A549 (cell line): ENCODE results near the gene RPL28. TPM values are rescaled to one million over a fixed set of nuclear protein-coding genes. Genes with fewer than 3 reads are reported as not detected.

Source experiments
- ATAC-seq, 2 experiments: fragments of 200-7000 bp in 1 of 2; fragments of >200 bp in 1 of 2; cut with Nextera tagmentation in 1 of 2; cut with Tn5 transposase in 1 of 2; 3 replicates each; pipeline versions ENCODE4 v1.8.0 to v1.9.1; 2018 to 2020; ENCODE audit warnings: mild to moderate bottlenecking in 1 of 2, moderate library complexity in 1 of 2
- CTCF ChIA-PET: fragments of 300-600 bp; sonication (Branson Sonifier 250); formaldehyde crosslinking; extraction: SDS; loops from one replicate; lab custom pipeline; 2021; ENCODE audit warnings: antibody characterized with exemption, inconsistent platforms; lab: Yijun Ruan, JAX
- POLR2A ChIA-PET: fragments of 350-600 bp; formaldehyde crosslinking; extraction: SDS; loops from one replicate; lab custom pipeline; 2021; ENCODE audit warnings: antibody characterized with exemption, inconsistent platforms; lab: Yijun Ruan, JAX
- DNase-seq, 2 experiments: peaks; one replicate each; pipeline versions ENCODE4 v3.0.0 to v3.0.0-alpha.2; 2011 to 2016; ENCODE audit warnings: low read depth in 1 of 2, low spot score in 1 of 2
- FAIRE-seq: peaks from 2 replicates; lab custom pipeline; 2011; peaks lifted over from hg19 to GRCh38; lab: Jason Lieb, UNC
- H3K27ac ChIP-seq, 2 experiments: fragments of >200 bp; sonication (Bioruptor Twin); formaldehyde crosslinking; 3 replicates each; pipeline ENCODE4 v1.5.1; 2016 to 2017
- H3K4me1 ChIP-seq: fragments of >200 bp; sonication (Bioruptor Twin); formaldehyde crosslinking; 3 replicates; pipeline ENCODE4 v1.6.1; 2016
- H3K4me2 ChIP-seq: fragments of >200 bp; sonication (Bioruptor Twin); formaldehyde crosslinking; 3 replicates; pipeline ENCODE4 v1.6.1; 2016
- H3K4me3 ChIP-seq: fragments of >200 bp; sonication (Bioruptor Twin); formaldehyde crosslinking; 3 replicates; pipeline ENCODE4 v1.5.1; 2016
- H3K9me3 ChIP-seq: fragments of >200 bp; sonication (Bioruptor Twin); formaldehyde crosslinking; 3 replicates; pipeline ENCODE4 v1.6.1; 2016
- BCL3 ChIP-seq: fragments of >200 bp; sonication (Bioruptor Twin); formaldehyde crosslinking; IDR thresholded peaks from 3 replicates; pipeline ENCODE4 v1.6.1; 2016
- E2F6 ChIP-seq: IDR thresholded peaks from 2 replicates; pipeline ENCODE4 v1.6.1; 2012; ENCODE audit warnings: low read depth, borderline replicate concordance
- ESRRA ChIP-seq: fragments of 150-350 bp; IDR thresholded peaks from 2 replicates; pipeline ENCODE4 v1.6.1; 2014; ENCODE audit warnings: mild to moderate bottlenecking, low read length, borderline replicate concordance
- FOXS1 ChIP-seq: fragments of 250-450 bp; sonication (Bioruptor Pico); IDR thresholded peaks from 2 replicates; pipeline ENCODE4 v1.5.0; 2020; ENCODE audit warnings: mild to moderate bottlenecking, moderate library complexity
- HEYL ChIP-seq: fragments of 250-450 bp; sonication (Bioruptor Pico); IDR thresholded peaks from 2 replicates; pipeline ENCODE4 v1.8.0; 2021; ENCODE audit warnings: mild to moderate bottlenecking, moderate library complexity
- HMGXB4 ChIP-seq: fragments of 250-450 bp; sonication (Bioruptor Pico); IDR thresholded peaks from 2 replicates; pipeline ENCODE4 v1.5.0; 2021; ENCODE audit warnings: mild to moderate bottlenecking, moderate library complexity, borderline replicate concordance
- HOXB5 ChIP-seq: fragments of 250-450 bp; sonication (Bioruptor Pico); IDR thresholded peaks from 2 replicates; pipeline ENCODE4 v1.5.0; 2020; ENCODE audit warnings: mild to moderate bottlenecking, moderate library complexity
- MAX ChIP-seq: IDR thresholded peaks from 2 replicates; pipeline ENCODE4 v1.6.1; 2012
- MAZ ChIP-seq: fragments of 150-350 bp; IDR thresholded peaks from 2 replicates; pipeline ENCODE4 v1.6.1; 2014; ENCODE audit warnings: antibody characterized with exemption, low read depth, low read length, borderline replicate concordance
- MYC ChIP-seq: IDR thresholded peaks from 2 replicates; pipeline ENCODE4 v1.6.1; 2012; ENCODE audit warnings: mild to moderate bottlenecking, inconsistent platforms, low read length, improper control_type of control experiment, borderline replicate concordance
- RCOR1 ChIP-seq: fragments of 150-350 bp; IDR thresholded peaks from 2 replicates; pipeline ENCODE4 v1.6.1; 2014; ENCODE audit warnings: antibody characterized with exemption, low read length, low read depth
- SMC3 ChIP-seq: fragments of >200 bp; sonication (Bioruptor Twin); formaldehyde crosslinking; IDR thresholded peaks from 3 replicates; pipeline ENCODE4 v1.6.1; 2018; ENCODE audit warnings: inconsistent platforms
- ZC3H11A ChIP-seq: fragments of 450-650 bp; IDR thresholded peaks from 2 replicates; pipeline ENCODE4 v1.6.1; 2014; ENCODE audit warnings: antibody characterized with exemption, mild to moderate bottlenecking
- ZFP36 ChIP-seq: fragments of 450-650 bp; IDR thresholded peaks from 2 replicates; pipeline ENCODE4 v1.6.1; 2014; ENCODE audit warnings: borderline replicate concordance; ENCODE audit not compliant: partially characterized antibody
- WGBS: methylation state at CpG from one replicate; pipeline ENCODE4 v1.1.6; 2017; ENCODE audit errors: missing lambda C conversion rate; 5-methylcytosine and 5-hydroxymethylcytosine counted together
- polyA plus RNA-seq, 4 experiments: library from polyadenylated mRNA; depleted of rRNA in 3 of 4; stranded (reverse); fragments of >200 nt; fragmentation: RNase III in 1 of 4; extraction: RNeasy Plus Mini Kit Qiagen cat#74134 plus additional on column Dnase treatment in 1 of 4; gene quantifications; 2 replicates in 3 of 4; 3 replicates in 1 of 4; pipeline ENCODE4 v1.2.3, GENCODE V29; 2011 to 2017

RPL28 gene
- polyA plus RNA-seq, 2 of the 4 experiments (the other 2 are of a cell fraction): 329 to 2,037 TPM

GRCh38 chr19:55379174-55379573, 6.6 kb upstream of the RPL28 start:
- POLR2A ChIA-PET: interaction anchor here (0.9 kb wide), 1 partner anchor 10 kb away, joined by 4 read pairs; no protein-coding TSS in a partner anchor
- H3K4me1 ChIP-seq: peaks cover 66% of the 10 kb centered on the region
- TF ChIP-seq HEYL (CRISPR knock-in tag): no peak
- TF ChIP-seq FOXS1 (CRISPR knock-in tag): no peak
- no peak for TF ChIP-seq HMGXB4 (CRISPR knock-in tag)
- TF ChIP-seq MYC: no peak
- TF ChIP-seq E2F6: no peak
- no peak for TF ChIP-seq RCOR1
- no peak for TF ChIP-seq ESRRA
- no peak for TF ChIP-seq MAX
- no peak for TF ChIP-seq HOXB5
- TF ChIP-seq BCL3: no peak
- no peak for TF ChIP-seq SMC3
- TF ChIP-seq, all 56 proteins: peak for 0
- H3K4me3 ChIP-seq: no peak overlapping the region
- H3K27ac ChIP-seq: peak overlapping the region; percentile 21 to 96; a peak in 5 of 6 replicates
- peaks cover 6% of the 10 kb centered on the region; the same call in 2 of the 3 replicates for H3K9me3 ChIP-seq
- DNase-seq (no peak), ATAC-seq (no peak), FAIRE-seq (no peak)
- CTCF ChIA-PET: interaction anchor here (1.2 to 2.3 kb wide), 6 partner anchors 9 to 87 kb away, joined by 4 to 12 read pairs (median 6); partner anchors contain the start of gene KMT5C
- WGBS: 71% methylated on average over 11 of the region's 11 CpGs
- no peak overlapping the region for H3K4me2 ChIP-seq

DNA sequence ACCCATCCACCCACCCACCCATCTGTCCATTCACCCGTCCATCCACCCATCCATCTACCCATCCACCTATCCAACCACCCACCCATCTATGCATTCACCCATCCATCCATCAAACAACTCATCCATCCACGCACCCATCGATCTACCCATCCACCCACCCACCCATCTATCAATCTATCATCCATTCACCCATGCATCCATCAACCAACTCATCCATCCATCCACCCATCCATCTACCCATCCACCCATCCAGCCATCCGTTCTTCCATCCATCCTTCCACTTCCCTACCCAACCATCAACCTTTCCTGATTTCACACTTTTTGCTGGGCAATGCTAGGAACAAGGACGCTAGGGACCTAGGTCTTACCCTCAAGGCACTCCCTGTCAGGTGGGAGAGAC, 3.7 kb upstream of the RPL28 start:
- Histone ChIP-seq H3K27ac (peak overlapping the region in 1 of 2 experiments; percentile 99; a peak in 3 of 6 replicates), H3K4me1 (peaks cover 45% of the 10 kb centered on the region), H3K4me3 (no peak overlapping the region), H3K9me3 (peaks cover 6% of the 10 kb centered on the region; the same call in 2 of the 3 replicates), H3K4me2 (no peak overlapping the region)
- no peak for ATAC-seq
- 95% methylated on average over 5 of the region's 5 CpGs for WGBS
- ChIA-PET POLR2A (interaction anchor here (0.8 kb wide), 1 partner anchor 8 kb away, joined by 3 read pairs; no protein-coding TSS in a partner anchor), CTCF (interaction anchor here (0.7 to 1.5 kb wide), 3 partner anchors 11 to 123 kb away, joined by 3 to 7 read pairs (median 4); partner anchors contain the start of genes IL11 and TMEM150B)
- no peak for FAIRE-seq
- TF ChIP-seq ZC3H11A (no peak), ESRRA (no peak)
- DNase-seq: no peak

GRCh38 chr19:55382522-55383054, 3.1 kb upstream of the RPL28 start:
- Histone ChIP-seq H3K27ac (peak overlapping the region; percentile 89 to 99; a peak in 5 of 6 replicates), H3K4me1 (peaks cover 40% of the 10 kb centered on the region), H3K9me3 (peaks cover 6% of the 10 kb centered on the region; the same call in 2 of the 3 replicates), H3K4me3 (no peak overlapping the region), H3K4me2 (peak overlapping the region; percentile 92)
- POLR2A ChIA-PET: interaction anchor here (0.6 to 0.8 kb wide), 2 partner anchors 9 to 920 kb away, joined by 3 to 7 read pairs; no protein-coding TSS in a partner anchor
- 97% methylated on average over 3 of the region's 3 CpGs for WGBS
- ATAC-seq: no peak
- TF ChIP-seq MAZ (no peak), MAX (no peak), ZFP36 (peak; percentile 34)
- TF ChIP-seq, all 56 proteins: peak for 1
- CTCF ChIA-PET: interaction anchor here (0.6 to 3.2 kb wide), 32 partner anchors 9 to 249 kb away, joined by 3 to 62 read pairs (median 7); partner anchors contain the start of genes DNAAF3, GARIN5B, HSPBP1 and IL11
- no peak for FAIRE-seq
- DNase-seq: no peak
